Chondrocyte (in vitro differentiated cells): ENCODE results near the gene DLGAP4. TPM values are rescaled to one million over a fixed set of nuclear protein-coding genes. Genes with fewer than 3 reads are reported as not detected.

ENCODE experiments used
- DNase-seq: peaks from one replicate; pipeline ENCODE4 v3.0.0; 2021; ENCODE audit warnings: mixed read lengths, low spot score
- H3K27ac Mint-ChIP-seq: one replicate; pipeline ENCODE4 v1.8.0; 2021; ENCODE audit warnings: mild to moderate bottlenecking, moderate library complexity, mixed read lengths; ENCODE audit not compliant: unreplicated experiment
- H3K27me3 Mint-ChIP-seq: 2 replicates; pipeline ENCODE4 v1.8.0; 2021; ENCODE audit warnings: low read depth, mixed read lengths
- H3K36me3 Mint-ChIP-seq: 2 replicates; pipeline ENCODE4 v1.8.0; 2021; ENCODE audit warnings: low read depth, mixed read lengths
- H3K4me1 Mint-ChIP-seq: 2 replicates; pipeline ENCODE4 v1.8.0; 2021; ENCODE audit warnings: low read depth, mild to moderate bottlenecking, mixed read lengths
- H3K4me3 Mint-ChIP-seq: one replicate; pipeline ENCODE4 v1.8.0; 2021; ENCODE audit warnings: mild to moderate bottlenecking, moderate library complexity, mixed read lengths; ENCODE audit not compliant: unreplicated experiment
- H3K9me3 Mint-ChIP-seq: 2 replicates; pipeline ENCODE4 v1.8.0; 2021; ENCODE audit warnings: low read depth, mixed read lengths
- CTCF ChIP-seq: fragments of 200-600 bp; sonication (generic); IDR thresholded peaks from 2 replicates; pipeline ENCODE4 v1.5.0; 2021; ENCODE audit warnings: antibody characterized with exemption, mild to moderate bottlenecking, moderate library complexity
- total RNA-seq: library from RNA; stranded (reverse); gene quantifications from 3 replicates; pipeline ENCODE4 v1.2.1, GENCODE V29; 2021

The DLGAP4 gene
- total RNA-seq, 1 donor from 2014 or later, result 161 TPM

DNA sequence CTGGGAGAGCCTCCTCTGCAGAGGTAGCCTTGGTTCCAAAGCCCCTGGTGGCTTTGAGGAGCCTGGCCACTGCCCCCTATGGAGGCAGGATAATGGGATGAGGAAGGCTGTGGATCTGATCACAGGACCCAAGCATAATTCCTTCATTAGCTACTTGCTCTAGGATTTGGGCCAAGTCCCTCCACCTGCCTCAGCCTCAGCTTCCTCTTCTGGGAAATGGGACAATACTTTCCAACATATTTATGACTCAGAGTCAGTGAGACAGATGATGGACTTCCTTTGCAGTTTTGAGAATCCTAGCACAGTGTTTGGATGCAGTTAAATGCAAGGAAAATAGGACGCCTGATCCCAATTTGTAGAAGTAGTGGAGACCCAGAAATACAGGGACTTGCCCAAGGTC is 171.3 kb downstream of the DLGAP4 start:
- Mint-ChIP-seq H3K36me3 (peaks cover 9% of the 10 kb centered on the region), H3K27me3 (no peaks in the 10 kb centered on the region), H3K9me3 (no peaks in the 10 kb centered on the region), H3K27ac (peak overlapping the region; percentile 57), H3K4me1 (peaks cover 81% of the 10 kb centered on the region), H3K4me3 (no peak overlapping the region)
- TF ChIP-seq CTCF, result no peak
- DNase-seq, result no peak

- no peak for DNase-seq
- Mint-ChIP-seq H3K27me3 (no peaks in the 10 kb centered on the region), H3K4me1 (peaks cover 81% of the 10 kb centered on the region), H3K9me3 (no peaks in the 10 kb centered on the region), H3K27ac (peak overlapping the region; percentile 75), H3K36me3 (peaks cover 9% of the 10 kb centered on the region), H3K4me3 (no peak overlapping the region)
- no peak for TF ChIP-seq CTCF
Measured at GRCh38 chr20:36478137-36478905, 172.2 kb downstream of the DLGAP4 start.

GRCh38 chr20:36479938-36480337 is 173.8 kb downstream of the DLGAP4 start:
- Mint-ChIP-seq H3K9me3 (no peaks in the 10 kb centered on the region), H3K4me1 (peaks cover 78% of the 10 kb centered on the region), H3K36me3 (peaks cover 9% of the 10 kb centered on the region), H3K27ac (peak overlapping the region; percentile 89), H3K27me3 (no peaks in the 10 kb centered on the region), H3K4me3 (no peak overlapping the region)
- TF ChIP-seq CTCF, result peak; percentile 30
- no peak for DNase-seq

DNA sequence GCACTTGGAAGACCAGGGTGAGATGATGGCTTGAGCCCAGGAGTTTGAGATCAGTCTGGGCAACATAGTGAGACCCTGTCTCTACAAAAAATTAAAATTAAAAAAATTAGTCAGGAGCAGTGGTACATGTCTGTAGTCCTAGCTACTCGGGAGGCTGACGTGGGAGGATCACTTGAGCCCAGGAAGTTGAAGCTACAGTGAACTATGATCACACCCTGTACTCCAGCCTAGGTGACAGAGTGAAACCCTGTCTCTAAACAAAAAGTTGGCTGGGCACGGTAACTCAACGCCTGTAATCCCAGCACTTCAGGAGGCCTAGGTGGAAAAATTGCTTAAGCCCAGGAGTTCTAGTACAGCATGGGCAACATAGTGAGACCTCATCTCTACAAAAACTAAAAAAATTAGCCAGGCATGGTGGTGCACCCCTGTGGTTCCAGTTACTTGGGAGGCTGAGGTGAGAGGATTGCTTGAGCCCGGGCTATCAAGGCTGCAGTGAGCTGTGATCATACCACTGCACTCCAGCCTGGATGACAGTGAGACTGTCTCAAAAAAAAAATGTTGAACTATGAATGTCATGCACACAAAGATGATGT is 174.4 kb downstream of the DLGAP4 start:
- no peaks in the 10 kb centered on the region for H3K27me3 Mint-ChIP-seq
- no peaks in the 10 kb centered on the region for H3K9me3 Mint-ChIP-seq
- peaks cover 9% of the 10 kb centered on the region for H3K36me3 Mint-ChIP-seq
- H3K4me1 Mint-ChIP-seq, result peaks cover 75% of the 10 kb centered on the region
- peak overlapping the region; percentile 89 for H3K27ac Mint-ChIP-seq
- H3K4me3 Mint-ChIP-seq, result no peak overlapping the region
- no peak for DNase-seq
- TF ChIP-seq CTCF, result no peak

GRCh38 chr20:36481380-36482043 is 175.4 kb downstream of the DLGAP4 start:
- H3K9me3 Mint-ChIP-seq, result no peaks in the 10 kb centered on the region

More at GRCh38 chr20:36481380-36482043, 175.4 kb downstream of the DLGAP4 start:
- Mint-ChIP-seq H3K27me3 (no peaks in the 10 kb centered on the region), H3K36me3 (peaks cover 9% of the 10 kb centered on the region), H3K4me3 (no peak overlapping the region), H3K27ac (peak overlapping the region; percentile 89), H3K4me1 (peaks cover 79% of the 10 kb centered on the region)
- TF ChIP-seq CTCF, result no peak
- DNase-seq, result no peak
